Cardiac septum (tissue), 1 donor: ENCODE results near the gene NACC2. TPM values are rescaled to one million over a fixed set of nuclear protein-coding genes. Genes with fewer than 3 reads are reported as not detected.

Source experiments
- DNase-seq: peaks from one replicate; pipeline ENCODE4 v3.0.0-alpha.2; 2020; ENCODE audit warnings: low spot score
- intact Hi-C: fragments of 100-400 bp; cut with DNase I; formaldehyde crosslinking; loops from one replicate; pipeline ENCODE4 v1.14.0; 2022
- long read RNA-seq: library from polyadenylated mRNA; unstranded; transcript quantifications from one replicate; pipeline ENCODE4 v2.0.0, GENCODE V29; 2021
- total RNA-seq: library from RNA; stranded (reverse); fragmentation: NEBNext Ultra II Directional; extraction: Animal tissue kit (Norgen Biotek cat#: 25700); gene quantifications from one replicate; pipeline ENCODE4 v1.2.1, GENCODE V29; 2021
- donor health status: DM: no; HTN: no; CAD: no.

NACC2 gene
- total RNA-seq: 57.8 TPM
- long read RNA-seq, full-length matches to known transcripts: 20 of 164 reads
- long read RNA-seq, partial matches to known transcripts: 4 of 164 reads
- long read RNA-seq, other reads (novel, unspliced or antisense): 140 of 164 reads

- intact Hi-C loops: loop anchor here (1.0 kb wide), 1 partner anchor 23 kb away; the partner anchor contains the start of gene TMEM250
- peak; percentile 88 for DNase-seq
Observed at GRCh38 chr9:136095070-136096058, at the start of gene NACC2. Gene NACC2, minus strand, starts transcription at chr9:136095289. Its CDS starts 44,768 bp downstream, at chr9:136050521.

- intact Hi-C loops: no loop called here
- no peak for DNase-seq
Observed at GRCh38 chr9:136144450-136144849, 49.4 kb upstream of the NACC2 start.

GRCh38 chr9:136143215-136144001 is 48.3 kb upstream of the NACC2 start:
- no peak for DNase-seq
- intact Hi-C loops: no loop called here

- DNase-seq: no peak
- intact Hi-C loops: no loop called here
Observed at GRCh38 chr9:136142859-136143214, 47.7 kb upstream of the NACC2 start.

- DNase-seq: no peak
- intact Hi-C loops: no loop called here
Observed at GRCh38 chr9:136142414-136142796, 47.3 kb upstream of the NACC2 start.

- DNase-seq: no peak
- intact Hi-C loops: no loop called here
Observed at GRCh38 chr9:136141682-136142413, 46.8 kb upstream of the NACC2 start.

- no peak for DNase-seq
- intact Hi-C loops: no loop called here
Observed at GRCh38 chr9:136140966-136141365, 45.9 kb upstream of the NACC2 start.

- intact Hi-C loops: no loop called here
- no peak for DNase-seq
Observed at GRCh38 chr9:136140046-136140445, 45.0 kb upstream of the NACC2 start.

GRCh38 chr9:136138566-136138965 is 43.5 kb upstream of the NACC2 start:
- DNase-seq: no peak
- intact Hi-C loops: no loop called here

- intact Hi-C loops: no loop called here
- DNase-seq: no peak
Observed at GRCh38 chr9:136137321-136138265, 42.5 kb upstream of the NACC2 start.

- intact Hi-C loops: no loop called here
- DNase-seq: no peak
Observed at GRCh38 chr9:136136127-136136925, 41.2 kb upstream of the NACC2 start.

GRCh38 chr9:136135326-136136126 is 40.4 kb upstream of the NACC2 start:
- intact Hi-C loops: no loop called here
- no peak for DNase-seq

- DNase-seq: no peak
- intact Hi-C loops: no loop called here
Observed at GRCh38 chr9:136133959-136134484, 38.9 kb upstream of the NACC2 start.

- intact Hi-C loops: no loop called here
- no peak for DNase-seq
Observed at GRCh38 chr9:136133191-136133958, 38.3 kb upstream of the NACC2 start.

- no peak for DNase-seq
- intact Hi-C loops: no loop called here
Observed at GRCh38 chr9:136132512-136133050, 37.5 kb upstream of the NACC2 start.
